ENCODE results near the gene IFFO2.
"Not testable (repeated sequence)": the region's sequence is repeated elsewhere in the genome, so short reads cannot be mapped to it uniquely, and the experiment has no call there.

The IFFO2 gene

GRCh38 chr1:18898567-18898966, 57.9 kb downstream of the IFFO2 start:
- Histone ChIP-seq H3K4me1 (ENCODE audit: control insufficient read depth, insufficient read depth, low read length) (peaks cover 11% of the 10 kb centered on the region), H3K27ac (ENCODE audit: insufficient read depth, low read depth, low read length, poor library complexity, severe bottlenecking) (no peak overlapping the region), H3K9me3 (ENCODE audit: control insufficient read depth, low read length) (no peaks in the 10 kb centered on the region), H3K4me3 (ENCODE audit: insufficient read depth, low read depth, low read length) (no peak overlapping the region), H3K36me3 (ENCODE audit: control insufficient read depth, insufficient read depth, low read length) (no peaks in the 10 kb centered on the region), H3K27me3 (ENCODE audit: control insufficient read depth, insufficient read depth, low read length, poor library complexity, severe bottlenecking) (peaks cover 7% of the 10 kb centered on the region)
- 94 to 96% methylated on average over 8 of the region's 8 CpGs for WGBS, 2 experiments

GRCh38 chr1:18895317-18895716, 61.2 kb downstream of the IFFO2 start:
- Histone ChIP-seq H3K27ac (ENCODE audit: insufficient read depth, low read depth, low read length, poor library complexity, severe bottlenecking) (no peak overlapping the region), H3K4me1 (ENCODE audit: control insufficient read depth, insufficient read depth, low read length) (no peaks in the 10 kb centered on the region), H3K27me3 (ENCODE audit: control insufficient read depth, insufficient read depth, low read length, poor library complexity, severe bottlenecking) (no peaks in the 10 kb centered on the region), H3K36me3 (ENCODE audit: control insufficient read depth, insufficient read depth, low read length) (no peaks in the 10 kb centered on the region), H3K9me3 (ENCODE audit: control insufficient read depth, low read length) (no peaks in the 10 kb centered on the region), H3K4me3 (ENCODE audit: insufficient read depth, low read depth, low read length) (no peak overlapping the region)
- 92 to 94% methylated on average over 6 of the region's 6 CpGs for WGBS, 2 experiments

GRCh38 chr1:18893120-18893519, 63.4 kb downstream of the IFFO2 start:
- Histone ChIP-seq H3K4me1 (ENCODE audit: control insufficient read depth, insufficient read depth, low read length) (no peaks in the 10 kb centered on the region), H3K36me3 (ENCODE audit: control insufficient read depth, insufficient read depth, low read length) (no peaks in the 10 kb centered on the region), H3K27ac (ENCODE audit: insufficient read depth, low read depth, low read length, poor library complexity, severe bottlenecking) (no peak overlapping the region), H3K4me3 (ENCODE audit: insufficient read depth, low read depth, low read length) (no peak overlapping the region), H3K27me3 (ENCODE audit: control insufficient read depth, insufficient read depth, low read length, poor library complexity, severe bottlenecking) (no peaks in the 10 kb centered on the region), H3K9me3 (ENCODE audit: control insufficient read depth, low read length) (no peaks in the 10 kb centered on the region)
- WGBS, 2 experiments, result 92 to 95% methylated on average over 7 of the region's 7 CpGs

- 92 to 94% methylated on average over 7 of the region's 7 CpGs for WGBS, 2 experiments
- not testable (repeated sequence) for H3K4me3 ChIP-seq (ENCODE audit: insufficient read depth, low read depth, low read length); H3K36me3 ChIP-seq (ENCODE audit: control insufficient read depth, insufficient read depth, low read length); H3K9me3 ChIP-seq (ENCODE audit: control insufficient read depth, low read length); H3K4me1 ChIP-seq (ENCODE audit: control insufficient read depth, insufficient read depth, low read length); H3K27ac ChIP-seq (ENCODE audit: insufficient read depth, low read depth, low read length, poor library complexity, severe bottlenecking); H3K27me3 ChIP-seq (ENCODE audit: control insufficient read depth, insufficient read depth, low read length, poor library complexity, severe bottlenecking)
Measured at GRCh38 chr1:18891858-18892257, 64.6 kb downstream of the IFFO2 start.

GRCh38 chr1:18891426-18891780, 65.1 kb downstream of the IFFO2 start:
- H3K27me3 ChIP-seq (ENCODE audit: control insufficient read depth, insufficient read depth, low read length, poor library complexity, severe bottlenecking), result no peaks in the 10 kb centered on the region
- WGBS, 2 experiments, result 94% methylated on average over 7 of the region's 7 CpGs
- no peaks in the 10 kb centered on the region for H3K9me3 ChIP-seq (ENCODE audit: control insufficient read depth, low read length)

GRCh38 chr1:18890706-18891425, 65.6 kb downstream of the IFFO2 start:
- 84 to 87% methylated on average over 6 of the region's 6 CpGs for WGBS, 2 experiments
- no peaks in the 10 kb centered on the region for H3K27me3 ChIP-seq (ENCODE audit: control insufficient read depth, insufficient read depth, low read length, poor library complexity, severe bottlenecking)
- no peak overlapping the region for H3K27ac ChIP-seq (ENCODE audit: insufficient read depth, low read depth, low read length, poor library complexity, severe bottlenecking)
- H3K4me1 ChIP-seq (ENCODE audit: control insufficient read depth, insufficient read depth, low read length), result no peaks in the 10 kb centered on the region
- H3K9me3 ChIP-seq (ENCODE audit: control insufficient read depth, low read length), result no peaks in the 10 kb centered on the region
- no peak overlapping the region for H3K4me3 ChIP-seq (ENCODE audit: insufficient read depth, low read depth, low read length)
- H3K36me3 ChIP-seq (ENCODE audit: control insufficient read depth, insufficient read depth, low read length), result no peaks in the 10 kb centered on the region

More at GRCh38 chr1:18891426-18891780, 65.1 kb downstream of the IFFO2 start:
- Histone ChIP-seq H3K4me3 (ENCODE audit: insufficient read depth, low read depth, low read length) (no peak overlapping the region), H3K4me1 (ENCODE audit: control insufficient read depth, insufficient read depth, low read length) (no peaks in the 10 kb centered on the region), H3K36me3 (ENCODE audit: control insufficient read depth, insufficient read depth, low read length) (no peaks in the 10 kb centered on the region), H3K27ac (ENCODE audit: insufficient read depth, low read depth, low read length, poor library complexity, severe bottlenecking) (no peak overlapping the region)

- Histone ChIP-seq H3K4me3 (ENCODE audit: insufficient read depth, low read depth, low read length) (no peak overlapping the region), H3K9me3 (ENCODE audit: control insufficient read depth, low read length) (no peaks in the 10 kb centered on the region), H3K27ac (ENCODE audit: insufficient read depth, low read depth, low read length, poor library complexity, severe bottlenecking) (no peak overlapping the region), H3K27me3 (ENCODE audit: control insufficient read depth, insufficient read depth, low read length, poor library complexity, severe bottlenecking) (no peaks in the 10 kb centered on the region), H3K4me1 (ENCODE audit: control insufficient read depth, insufficient read depth, low read length) (no peaks in the 10 kb centered on the region), H3K36me3 (ENCODE audit: control insufficient read depth, insufficient read depth, low read length) (no peaks in the 10 kb centered on the region)
- WGBS, 2 experiments, result 94 to 96% methylated on average over 1 of the region's 1 CpG
Measured at GRCh38 chr1:18886003-18886335, 70.5 kb downstream of the IFFO2 start.

GRCh38 chr1:18885311-18886002, 71.0 kb downstream of the IFFO2 start:
- no peaks in the 10 kb centered on the region for H3K36me3 ChIP-seq (ENCODE audit: control insufficient read depth, insufficient read depth, low read length)
- 90 to 93% methylated on average over 17 of the region's 17 CpGs for WGBS, 2 experiments

GRCh38 chr1:18884727-18885126, 71.7 kb downstream of the IFFO2 start:
- Histone ChIP-seq H3K27ac (ENCODE audit: insufficient read depth, low read depth, low read length, poor library complexity, severe bottlenecking) (no peak overlapping the region), H3K4me1 (ENCODE audit: control insufficient read depth, insufficient read depth, low read length) (peaks cover 4% of the 10 kb centered on the region), H3K4me3 (ENCODE audit: insufficient read depth, low read depth, low read length) (no peak overlapping the region), H3K9me3 (ENCODE audit: control insufficient read depth, low read length) (no peaks in the 10 kb centered on the region), H3K27me3 (ENCODE audit: control insufficient read depth, insufficient read depth, low read length, poor library complexity, severe bottlenecking) (no peaks in the 10 kb centered on the region), H3K36me3 (ENCODE audit: control insufficient read depth, insufficient read depth, low read length) (no peaks in the 10 kb centered on the region)
- WGBS, 2 experiments, result 91 to 92% methylated on average over 6 of the region's 6 CpGs

More at GRCh38 chr1:18885311-18886002, 71.0 kb downstream of the IFFO2 start:
- Histone ChIP-seq H3K27me3 (ENCODE audit: control insufficient read depth, insufficient read depth, low read length, poor library complexity, severe bottlenecking) (no peaks in the 10 kb centered on the region), H3K4me3 (ENCODE audit: insufficient read depth, low read depth, low read length) (no peak overlapping the region), H3K27ac (ENCODE audit: insufficient read depth, low read depth, low read length, poor library complexity, severe bottlenecking) (no peak overlapping the region), H3K4me1 (ENCODE audit: control insufficient read depth, insufficient read depth, low read length) (no peaks in the 10 kb centered on the region), H3K9me3 (ENCODE audit: control insufficient read depth, low read length) (no peaks in the 10 kb centered on the region)

- peaks cover 7% of the 10 kb centered on the region for H3K4me1 ChIP-seq (ENCODE audit: control insufficient read depth, insufficient read depth, low read length)
- no peaks in the 10 kb centered on the region for H3K36me3 ChIP-seq (ENCODE audit: control insufficient read depth, insufficient read depth, low read length)
- H3K27me3 ChIP-seq (ENCODE audit: control insufficient read depth, insufficient read depth, low read length, poor library complexity, severe bottlenecking), result no peaks in the 10 kb centered on the region
- 73 to 79% methylated on average over 4 of the region's 4 CpGs for WGBS, 2 experiments
- H3K9me3 ChIP-seq (ENCODE audit: control insufficient read depth, low read length), result no peaks in the 10 kb centered on the region
- no peak overlapping the region for H3K4me3 ChIP-seq (ENCODE audit: insufficient read depth, low read depth, low read length)
- H3K27ac ChIP-seq (ENCODE audit: insufficient read depth, low read depth, low read length, poor library complexity, severe bottlenecking), result no peak overlapping the region
Measured at GRCh38 chr1:18884419-18884717, 72.1 kb downstream of the IFFO2 start.

Data from ectodermal cell (in vitro differentiated cells).